HepG2 (cell line): Measurements from ENCODE around the gene AKR1E2.

Experiments
- CREB1 ChIP-seq, 2 experiments: fragments of 450-650 bp in 1 of 2; IDR thresholded peaks; 2 replicates each; pipeline ENCODE4 v1.6.1; 2016 to 2017; ENCODE audit warnings: control low read depth in 1 of 2, mild to moderate bottlenecking in 1 of 2, missing compliant biosample characterization in 1 of 2, missing genetic modification characterization in 1 of 2
- CTCF ChIP-seq: sonication (generic); formaldehyde crosslinking; IDR thresholded peaks from 2 replicates; pipeline ENCODE4 v1.5.0; 2020; ENCODE audit warnings: mild to moderate bottlenecking, missing genetic modification reagents, moderate library complexity
- ESRRA ChIP-seq: sonication (generic); formaldehyde crosslinking; IDR thresholded peaks from 2 replicates; pipeline ENCODE4 v1.5.1; 2020; ENCODE audit warnings: mild to moderate bottlenecking, low read depth, missing genetic modification reagents
- KLF9 ChIP-seq: IDR thresholded peaks from 2 replicates; pipeline ENCODE4 v1.6.1; 2016; ENCODE audit warnings: low read depth
- MAX ChIP-seq: IDR thresholded peaks from 2 replicates; pipeline ENCODE4 v1.6.1; 2012; ENCODE audit warnings: inconsistent platforms
- MXD4 ChIP-seq: IDR thresholded peaks from 2 replicates; pipeline ENCODE4 v1.6.1; 2016; ENCODE audit warnings: mild to moderate bottlenecking, missing biosample characterization, missing genetic modification reagents
- PHF8 ChIP-seq: sonication (generic); formaldehyde crosslinking; IDR thresholded peaks from 2 replicates; pipeline ENCODE4 v1.5.0; 2020; ENCODE audit warnings: missing genetic modification reagents
- POLR2A ChIP-seq, 2 experiments: IDR thresholded peaks; 2 replicates each; pipeline ENCODE4 v1.6.1; 2011; ENCODE audit warnings: low read depth in 2 of 2, low read length in 2 of 2, mild to moderate bottlenecking in 1 of 2, moderate library complexity in 1 of 2; ENCODE audit not compliant: insufficient read depth in 1 of 2
- POLR2AphosphoS5 ChIP-seq: IDR thresholded peaks from 2 replicates; pipeline ENCODE4 v1.6.1; 2012; ENCODE audit warnings: low read depth, low read length
- ZNF660 ChIP-seq: sonication (generic); formaldehyde crosslinking; IDR thresholded peaks from 2 replicates; pipeline ENCODE4 v1.5.1; 2020; ENCODE audit warnings: mild to moderate bottlenecking, low read depth, missing genetic modification reagents, borderline replicate concordance

DNA sequence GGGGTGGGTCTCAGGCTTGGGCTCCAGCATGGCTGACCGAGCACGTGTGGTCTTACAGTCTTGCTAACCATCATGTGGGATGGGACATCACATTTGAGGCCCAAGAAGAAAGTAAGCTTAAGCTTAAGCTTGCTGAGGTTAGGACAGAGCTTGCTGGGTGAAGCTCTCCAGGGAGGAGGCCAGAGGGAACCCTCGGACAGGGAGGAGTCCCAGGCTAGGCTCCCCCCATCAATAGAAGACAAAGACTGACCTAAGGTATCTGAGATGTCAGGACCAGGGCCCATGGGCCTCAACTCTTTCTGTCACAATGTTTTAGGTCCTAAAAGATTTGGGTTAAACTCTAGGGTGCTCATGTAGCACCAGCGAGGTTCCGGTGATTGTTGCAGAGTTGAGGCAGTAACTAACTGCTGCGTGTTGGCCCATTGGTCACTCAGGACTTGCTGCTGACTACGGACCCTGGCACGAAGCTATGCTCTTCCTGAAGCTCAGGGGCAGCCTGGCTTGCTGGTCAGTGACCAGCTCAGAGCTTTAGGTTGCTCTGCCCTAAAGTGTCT is 10.5 kb downstream of the AKR1E2 start:
- TF ChIP-seq ZNF660 = no peak
- no peak for TF ChIP-seq POLR2A (IDR thresholded peaks at IDR 0.05; ENCODE audit: insufficient read depth in 1 of 2, low read depth in 2 of 2, low read length in 2 of 2)
- no peak for TF ChIP-seq PHF8 (CRISPR knock-in tag)
- no peak for TF ChIP-seq POLR2AphosphoS5
- TF ChIP-seq MXD4 (CRISPR knock-in tag) = no peak
- TF ChIP-seq MAX = no peak
- no peak for TF ChIP-seq CTCF (CRISPR knock-in tag)
- no peak for TF ChIP-seq KLF9
- TF ChIP-seq ESRRA (CRISPR knock-in tag) = no peak
- no peak for TF ChIP-seq CREB1 (IDR thresholded peaks at IDR 0.05)
- TF ChIP-seq CREB1 (CRISPR knock-in tag; IDR thresholded peaks at IDR 0.05) = no peak
